Smooth muscle cell (in vitro differentiated cells): ENCODE results near the gene PCDH8. TPM values are rescaled to one million over a fixed set of nuclear protein-coding genes. Genes with fewer than 3 reads are reported as not detected.

Experiments used
- DNase-seq: peaks from one replicate; lab custom pipeline; 2025; ENCODE audit not compliant: unreplicated experiment; lab: John Stamatoyannopoulos, UW
- H2AFZ ChIP-seq: fragments of 200-600 bp; sonication (generic); 2 replicates; pipeline ENCODE4 v1.6.0; 2016; ENCODE audit warnings: antibody characterized with exemption, low read depth, mild to moderate bottlenecking
- H3F3A ChIP-seq: fragments of 200-600 bp; sonication (generic); 2 replicates; pipeline ENCODE4 v1.6.0; 2017; ENCODE audit warnings: antibody characterized with exemption, low read depth
- H3K27ac ChIP-seq: fragments of 200-600 bp; sonication (generic); 2 replicates; pipeline ENCODE4 v1.5.1; 2016; ENCODE audit warnings: low read depth, mild to moderate bottlenecking
- H3K27me3 ChIP-seq: fragments of 200-600 bp; sonication (generic); 2 replicates; pipeline ENCODE4 v1.6.1; 2016; ENCODE audit warnings: low read depth, mild to moderate bottlenecking
- H3K36me3 ChIP-seq: fragments of 200-600 bp; sonication (generic); 2 replicates; pipeline ENCODE4 v1.5.1; 2016; ENCODE audit warnings: low read depth
- H3K4me1 ChIP-seq: fragments of 200-600 bp; sonication (generic); 2 replicates; pipeline ENCODE4 v1.5.1; 2016; ENCODE audit warnings: low read depth
- H3K4me2 ChIP-seq: fragments of 200-600 bp; sonication (generic); 2 replicates; pipeline ENCODE4 v1.6.0; 2016; ENCODE audit warnings: mild to moderate bottlenecking
- H3K4me3 ChIP-seq: fragments of 200-600 bp; sonication (generic); 2 replicates; pipeline ENCODE4 v1.5.1; 2016; ENCODE audit warnings: mild to moderate bottlenecking
- H3K79me2 ChIP-seq: fragments of 200-600 bp; sonication (generic); 2 replicates; pipeline ENCODE4 v1.6.0; 2016; ENCODE audit warnings: low read depth, mild to moderate bottlenecking
- H3K9ac ChIP-seq: fragments of 200-600 bp; sonication (generic); 2 replicates; pipeline ENCODE4 v1.6.0; 2016; ENCODE audit warnings: low read depth
- H3K9me3 ChIP-seq: fragments of 200-600 bp; sonication (generic); replicated peaks from 2 replicates; pipeline ENCODE4 v1.5.1; 2016; ENCODE audit warnings: low read depth
- H4K20me1 ChIP-seq: fragments of 200-600 bp; sonication (generic); 2 replicates; pipeline ENCODE4 v1.6.0; 2016; ENCODE audit warnings: low read depth
- WGBS: methylation state at CpG from one replicate; pipeline ENCODE4 v1.1.7; 2016; ENCODE audit warnings: low lambda C conversion rate; 5-methylcytosine and 5-hydroxymethylcytosine counted together
- polyA plus RNA-seq: library from polyadenylated mRNA; unstranded; fragments of >200 nt; fragmentation: Nextera tagmentation; extraction: Ambion mirVana; gene quantifications from 2 replicates; pipeline ENCODE4 v1.2.1, GENCODE V29; 2016
- total RNA-seq: library from RNA; depleted of rRNA; stranded (reverse); fragments of >200 nt; gene quantifications from 2 replicates; pipeline ENCODE4 v1.2.3, GENCODE V29; 2014
- TF ChIP-seq, protein P1 (sequence below): fragments of 200-600 bp; sonication (generic); IDR thresholded peaks from 2 replicates; pipeline ENCODE4 v1.5.1; 2017; ENCODE audit warnings: borderline replicate concordance, mild to moderate bottlenecking, antibody characterized with exemption; ENCODE audit not compliant: insufficient read depth, poor library complexity, severe bottlenecking

Gene PCDH8
- total and polyA plus RNA-seq, 2 experiments from 2014 or later = 0.58 to 2.1 TPM

DNA sequence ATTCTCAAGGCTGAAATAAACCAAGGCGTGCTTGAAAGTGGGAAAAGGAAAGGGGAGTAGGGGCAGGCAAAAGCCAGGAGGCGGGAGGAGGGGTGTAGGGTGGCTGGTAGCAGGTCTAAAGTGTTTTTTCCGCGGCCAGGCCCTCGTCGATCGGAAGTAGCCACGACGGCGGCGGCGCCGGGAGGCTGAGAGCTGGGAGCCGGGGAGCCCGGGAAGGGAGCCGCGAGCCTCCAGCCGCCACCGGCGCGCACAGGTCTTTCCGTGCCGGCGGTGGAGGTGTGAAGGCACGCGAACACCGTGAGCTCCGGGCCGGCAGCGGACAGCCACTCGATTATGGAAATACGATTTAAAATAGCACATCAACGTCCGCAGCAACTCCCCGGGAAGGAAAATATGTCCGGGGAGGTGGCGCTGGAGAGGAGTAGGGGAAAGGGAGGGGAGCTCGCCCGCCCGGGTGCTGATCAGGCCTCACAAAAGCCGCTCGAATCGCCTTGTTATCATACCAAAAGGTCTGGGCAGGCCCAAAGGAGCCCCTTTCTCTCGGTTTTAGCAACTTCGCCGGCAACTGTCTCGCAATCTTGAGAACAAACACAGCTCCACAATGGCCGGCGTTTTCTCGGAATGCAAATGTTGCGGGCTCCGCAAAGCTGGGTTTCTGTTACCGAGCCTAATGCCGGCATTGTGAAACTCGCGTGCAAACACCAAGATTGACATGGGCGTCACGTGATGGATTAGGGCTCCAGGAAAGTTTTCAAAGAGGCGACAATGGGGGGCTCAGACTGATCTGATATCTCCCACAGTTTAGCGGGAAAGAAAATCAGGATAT is 2.9 kb upstream of the PCDH8 start:
- Histone ChIP-seq H3K4me1 (peaks cover 16% of the 10 kb centered on the region), H2AFZ (peak overlapping the region; percentile 94), H3F3A (peaks cover 11% of the 10 kb centered on the region), H3K4me3 (peak overlapping the region; percentile 81), H3K27me3 (peaks cover 42% of the 10 kb centered on the region), H4K20me1 (no peaks in the 10 kb centered on the region), H3K79me2 (no peaks in the 10 kb centered on the region), H3K9ac (peak overlapping the region; percentile 13), H3K4me2 (peak overlapping the region; percentile 94), H3K27ac (peak overlapping the region; percentile 46), H3K36me3 (no peaks in the 10 kb centered on the region), H3K9me3 (no peaks in the 10 kb centered on the region)
- DNase-seq = peak; percentile 43
- TF ChIP-seq, protein P1, sequence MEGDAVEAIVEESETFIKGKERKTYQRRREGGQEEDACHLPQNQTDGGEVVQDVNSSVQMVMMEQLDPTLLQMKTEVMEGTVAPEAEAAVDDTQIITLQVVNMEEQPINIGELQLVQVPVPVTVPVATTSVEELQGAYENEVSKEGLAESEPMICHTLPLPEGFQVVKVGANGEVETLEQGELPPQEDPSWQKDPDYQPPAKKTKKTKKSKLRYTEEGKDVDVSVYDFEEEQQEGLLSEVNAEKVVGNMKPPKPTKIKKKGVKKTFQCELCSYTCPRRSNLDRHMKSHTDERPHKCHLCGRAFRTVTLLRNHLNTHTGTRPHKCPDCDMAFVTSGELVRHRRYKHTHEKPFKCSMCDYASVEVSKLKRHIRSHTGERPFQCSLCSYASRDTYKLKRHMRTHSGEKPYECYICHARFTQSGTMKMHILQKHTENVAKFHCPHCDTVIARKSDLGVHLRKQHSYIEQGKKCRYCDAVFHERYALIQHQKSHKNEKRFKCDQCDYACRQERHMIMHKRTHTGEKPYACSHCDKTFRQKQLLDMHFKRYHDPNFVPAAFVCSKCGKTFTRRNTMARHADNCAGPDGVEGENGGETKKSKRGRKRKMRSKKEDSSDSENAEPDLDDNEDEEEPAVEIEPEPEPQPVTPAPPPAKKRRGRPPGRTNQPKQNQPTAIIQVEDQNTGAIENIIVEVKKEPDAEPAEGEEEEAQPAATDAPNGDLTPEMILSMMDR = no peak
- under 1% methylated on average over 60 of the region's 60 CpGs for WGBS

DNA sequence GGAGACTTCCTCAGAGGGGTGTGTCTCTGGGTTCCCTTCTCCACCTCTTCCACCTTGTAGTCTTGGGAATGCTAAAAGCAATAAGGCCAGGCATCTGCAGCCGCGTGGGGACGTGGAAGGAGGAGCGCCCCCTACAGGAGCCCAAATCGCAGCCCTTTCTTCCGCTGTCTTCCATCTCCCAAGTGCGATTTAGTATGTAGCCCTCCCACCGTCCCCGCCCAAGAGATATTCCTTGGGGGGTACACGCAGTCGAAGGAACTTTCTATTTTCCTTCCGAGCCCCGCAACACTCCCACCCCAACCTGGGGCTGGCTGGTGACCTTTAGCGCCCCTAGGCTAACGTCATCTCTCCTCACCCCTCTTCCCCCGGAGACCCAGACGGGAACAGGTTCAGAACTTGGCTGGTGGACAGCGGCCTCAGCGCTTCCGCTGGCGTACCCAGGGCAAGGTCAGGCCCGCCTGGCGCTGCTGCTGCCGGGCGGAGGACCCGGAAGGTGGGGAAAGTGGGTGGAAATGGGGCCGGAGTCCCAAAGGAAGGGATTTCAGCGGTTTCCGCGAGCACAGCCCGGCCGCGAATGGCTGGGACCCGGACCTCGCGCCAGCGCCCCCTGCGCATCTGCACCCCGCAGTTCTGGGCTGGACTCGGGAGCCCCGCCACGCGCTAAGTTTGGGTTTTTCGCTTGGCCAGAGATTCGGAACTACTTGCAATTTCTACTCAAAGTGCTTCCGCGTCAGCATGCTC is 2.1 kb upstream of the PCDH8 start:
- H3F3A ChIP-seq = peaks cover 11% of the 10 kb centered on the region
- peak overlapping the region; percentile 94 for H3K4me2 ChIP-seq
- TF ChIP-seq, protein P1 = no peak
- no peaks in the 10 kb centered on the region for H3K36me3 ChIP-seq
- peak overlapping the region; percentile 94 for H2AFZ ChIP-seq
- peaks cover 49% of the 10 kb centered on the region for H3K27me3 ChIP-seq
- under 1% methylated on average over 46 of the region's 47 CpGs for WGBS
- H3K9ac ChIP-seq = no peak overlapping the region
- peak overlapping the region; percentile 46 for H3K27ac ChIP-seq
- H3K4me3 ChIP-seq = peak overlapping the region; percentile 81
- peak; percentile 36 for DNase-seq
- H3K9me3 ChIP-seq = no peaks in the 10 kb centered on the region
- no peaks in the 10 kb centered on the region for H3K79me2 ChIP-seq
- no peaks in the 10 kb centered on the region for H4K20me1 ChIP-seq
- H3K4me1 ChIP-seq = peaks cover 16% of the 10 kb centered on the region

DNA sequence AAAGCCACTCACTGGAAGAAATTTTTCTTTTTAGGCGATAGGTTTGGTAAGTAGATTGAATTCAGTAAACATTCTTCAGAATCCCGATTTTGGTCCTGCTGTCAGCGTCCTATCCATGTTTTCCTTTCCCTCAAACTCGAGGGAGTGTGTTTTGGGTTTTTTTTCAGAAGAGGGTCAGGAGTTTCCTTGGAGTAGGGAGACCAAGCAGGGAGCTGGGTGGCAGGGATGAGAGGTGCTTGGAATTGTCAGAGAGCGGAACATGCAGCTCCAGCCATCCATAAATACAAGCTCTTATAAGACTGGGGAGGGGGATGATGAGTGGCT is 1.6 kb upstream of the PCDH8 start:
- no peak overlapping the region for H3K27ac ChIP-seq
- TF ChIP-seq, protein P1 = no peak
- H3K36me3 ChIP-seq = no peaks in the 10 kb centered on the region
- H3K4me1 ChIP-seq = peaks cover 16% of the 10 kb centered on the region
- H4K20me1 ChIP-seq = no peaks in the 10 kb centered on the region
- WGBS = 12% methylated on average over 5 of the region's 5 CpGs
- H3F3A ChIP-seq = peaks cover 11% of the 10 kb centered on the region
- DNase-seq = no peak
- no peak overlapping the region for H3K4me3 ChIP-seq
- no peaks in the 10 kb centered on the region for H3K9me3 ChIP-seq
- H3K4me2 ChIP-seq = no peak overlapping the region
- H3K9ac ChIP-seq = no peak overlapping the region
- peaks cover 55% of the 10 kb centered on the region for H3K27me3 ChIP-seq
- H3K79me2 ChIP-seq = no peaks in the 10 kb centered on the region
- no peak overlapping the region for H2AFZ ChIP-seq
